OCI-LY3 (cell line): ENCODE data around the gene PAFAH1B2.

ENCODE experiments used
- H2AFZ ChIP-seq: fragments of 200-600, 300-600 bp; shearing (Covaris generic); 2 replicates; pipeline ENCODE4 v1.6.0; 2014; ENCODE audit warnings: antibody characterized with exemption, low read depth, low read length
- H3K27ac ChIP-seq: fragments of 200-600, 300-600 bp; sonication (generic); 2 replicates; pipeline ENCODE4 v1.5.1; 2014; ENCODE audit warnings: mild to moderate bottlenecking, low read length, moderate library complexity, mixed read lengths
- H3K27me3 ChIP-seq: fragments of 200-600, 300-600 bp; sonication (generic); 2 replicates; pipeline ENCODE4 v1.6.1; 2014; ENCODE audit warnings: low read depth, low read length, mixed read lengths
- H3K36me3 ChIP-seq: fragments of 200-600, 300-600 bp; sonication (generic); replicated peaks from 2 replicates; pipeline ENCODE3; 2014; ENCODE audit warnings: low read depth, low read length, mixed read lengths
- H3K4me1 ChIP-seq: fragments of 300-600, 200-600 bp; sonication (generic); 2 replicates; pipeline ENCODE4 v1.6.1; 2014; ENCODE audit warnings: low read length, mixed read lengths
- H3K4me2 ChIP-seq: fragments of 200-600, 300-600 bp; sonication (generic); 2 replicates; pipeline ENCODE4 v1.6.1; 2014; ENCODE audit warnings: low read length, mixed read lengths
- H3K4me3 ChIP-seq: fragments of 300-600, 200-600 bp; sonication (generic); 2 replicates; pipeline ENCODE4 v1.5.1; 2014; ENCODE audit warnings: antibody characterized with exemption, mild to moderate bottlenecking, low read length, moderate library complexity
- H3K79me2 ChIP-seq: fragments of 300-600, 200-600 bp; shearing (Covaris generic); 2 replicates; pipeline ENCODE4 v1.6.1; 2014; ENCODE audit warnings: mild to moderate bottlenecking, low read length, mixed read lengths
- H3K9ac ChIP-seq: fragments of 300-600, 200-600 bp; shearing (Covaris generic); 2 replicates; pipeline ENCODE4 v1.6.0; 2014; ENCODE audit warnings: mild to moderate bottlenecking, low read length, moderate library complexity
- H3K9me3 ChIP-seq: fragments of 200-600, 300-600 bp; shearing (Covaris generic); 2 replicates; pipeline ENCODE4 v1.6.1; 2014; ENCODE audit warnings: low read length, mixed read lengths; ENCODE audit not compliant: insufficient read depth
- H4K20me1 ChIP-seq: fragments of 200-600, 300-600 bp; sonication (generic); 2 replicates; pipeline ENCODE4 v1.6.1; 2016; ENCODE audit warnings: low read length, mixed read lengths; ENCODE audit not compliant: insufficient read depth
- EZH2phosphoT487 ChIP-seq: fragments of 200-600 bp; shearing (Covaris generic); IDR thresholded peaks from 2 replicates; pipeline ENCODE4 v1.6.1; 2018; ENCODE audit warnings: antibody characterized with exemption, mixed run types, low read depth
- TF ChIP-seq, protein P1 (sequence below): fragments of 200-600, 300-600 bp; sonication (generic); IDR thresholded peaks from 2 replicates; pipeline ENCODE4 v1.5.1; 2014; ENCODE audit warnings: antibody characterized with exemption, low read length, low read depth

Gene PAFAH1B2

DNA sequence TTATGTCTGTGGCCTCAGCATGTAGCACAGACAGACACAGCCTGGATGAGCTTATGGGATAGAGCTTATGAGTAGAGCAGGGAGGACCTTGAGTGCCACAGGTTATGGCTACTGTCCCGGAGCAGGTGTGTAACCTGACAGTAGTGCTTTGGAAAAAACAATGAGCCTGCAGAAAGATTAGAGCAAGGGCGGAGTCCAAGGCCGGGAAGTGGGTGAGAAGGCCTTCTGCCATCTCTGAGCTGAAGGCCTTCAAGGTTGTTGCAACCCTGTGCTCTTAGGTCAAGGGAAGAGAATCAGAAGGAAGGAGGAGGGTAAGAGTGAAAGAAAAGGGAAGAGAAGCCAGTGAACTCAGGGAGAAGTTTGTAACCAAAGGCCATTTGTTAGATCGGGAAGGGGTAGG is 51.2 kb downstream of the PAFAH1B2 start:
- Histone ChIP-seq H3K4me2 (no peak overlapping the region), H3K27me3 (no peaks in the 10 kb centered on the region), H3K4me1 (peaks cover 5% of the 10 kb centered on the region), H3K79me2 (no peaks in the 10 kb centered on the region), H4K20me1 (no peaks in the 10 kb centered on the region), H3K36me3 (peaks cover 13% of the 10 kb centered on the region), H3K9ac (no peak overlapping the region), H3K9me3 (no peaks in the 10 kb centered on the region), H3K4me3 (no peak overlapping the region), H3K27ac (no peak overlapping the region), H2AFZ (no peak overlapping the region)
- TF ChIP-seq EZH2phosphoT487: no peak

DNA sequence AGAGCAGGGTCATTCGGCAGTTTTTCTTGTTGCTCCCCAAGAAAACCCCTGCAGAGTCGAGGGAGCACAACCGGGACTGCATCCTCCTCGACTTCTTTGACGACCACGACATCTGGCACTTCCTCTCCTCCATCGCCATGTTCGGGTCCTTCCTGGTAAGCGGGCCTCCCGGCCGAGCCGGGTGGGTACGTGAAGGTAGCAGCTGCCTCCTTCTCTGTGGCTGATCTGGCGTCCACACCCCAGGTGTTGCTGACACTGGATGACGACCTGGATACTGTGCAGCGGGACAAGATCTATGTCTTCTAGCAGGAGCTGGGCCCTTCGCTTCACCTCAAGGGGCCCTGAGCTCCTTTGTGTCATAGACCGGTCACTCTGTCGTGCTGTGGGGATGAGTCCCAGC is 51.7 kb downstream of the PAFAH1B2 start:
- H3K4me1 ChIP-seq: no peaks in the 10 kb centered on the region
- H3K4me2 ChIP-seq: no peak overlapping the region
- H3K4me3 ChIP-seq: no peak overlapping the region
- peaks cover 13% of the 10 kb centered on the region for H3K36me3 ChIP-seq
- no peak overlapping the region for H3K27ac ChIP-seq
- no peak for TF ChIP-seq EZH2phosphoT487
- TF ChIP-seq, protein P1, sequence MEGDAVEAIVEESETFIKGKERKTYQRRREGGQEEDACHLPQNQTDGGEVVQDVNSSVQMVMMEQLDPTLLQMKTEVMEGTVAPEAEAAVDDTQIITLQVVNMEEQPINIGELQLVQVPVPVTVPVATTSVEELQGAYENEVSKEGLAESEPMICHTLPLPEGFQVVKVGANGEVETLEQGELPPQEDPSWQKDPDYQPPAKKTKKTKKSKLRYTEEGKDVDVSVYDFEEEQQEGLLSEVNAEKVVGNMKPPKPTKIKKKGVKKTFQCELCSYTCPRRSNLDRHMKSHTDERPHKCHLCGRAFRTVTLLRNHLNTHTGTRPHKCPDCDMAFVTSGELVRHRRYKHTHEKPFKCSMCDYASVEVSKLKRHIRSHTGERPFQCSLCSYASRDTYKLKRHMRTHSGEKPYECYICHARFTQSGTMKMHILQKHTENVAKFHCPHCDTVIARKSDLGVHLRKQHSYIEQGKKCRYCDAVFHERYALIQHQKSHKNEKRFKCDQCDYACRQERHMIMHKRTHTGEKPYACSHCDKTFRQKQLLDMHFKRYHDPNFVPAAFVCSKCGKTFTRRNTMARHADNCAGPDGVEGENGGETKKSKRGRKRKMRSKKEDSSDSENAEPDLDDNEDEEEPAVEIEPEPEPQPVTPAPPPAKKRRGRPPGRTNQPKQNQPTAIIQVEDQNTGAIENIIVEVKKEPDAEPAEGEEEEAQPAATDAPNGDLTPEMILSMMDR: no peak
- no peaks in the 10 kb centered on the region for H3K27me3 ChIP-seq
- H3K79me2 ChIP-seq: no peaks in the 10 kb centered on the region
- no peaks in the 10 kb centered on the region for H4K20me1 ChIP-seq
- no peak overlapping the region for H3K9ac ChIP-seq
- no peak overlapping the region for H2AFZ ChIP-seq
- H3K9me3 ChIP-seq: no peaks in the 10 kb centered on the region

DNA sequence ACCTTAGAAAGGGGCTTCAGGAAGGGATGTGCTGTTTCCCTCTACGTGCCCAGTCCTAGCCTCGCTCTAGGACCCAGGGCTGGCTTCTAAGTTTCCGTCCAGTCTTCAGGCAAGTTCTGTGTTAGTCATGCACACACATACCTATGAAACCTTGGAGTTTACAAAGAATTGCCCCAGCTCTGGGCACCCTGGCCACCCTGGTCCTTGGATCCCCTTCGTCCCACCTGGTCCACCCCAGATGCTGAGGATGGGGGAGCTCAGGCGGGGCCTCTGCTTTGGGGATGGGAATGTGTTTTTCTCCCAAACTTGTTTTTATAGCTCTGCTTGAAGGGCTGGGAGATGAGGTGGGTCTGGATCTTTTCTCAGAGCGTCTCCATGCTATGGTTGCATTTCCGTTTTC is 52.9 kb downstream of the PAFAH1B2 start:
- Histone ChIP-seq H4K20me1 (no peaks in the 10 kb centered on the region), H3K4me3 (no peak overlapping the region), H3K27me3 (no peaks in the 10 kb centered on the region), H2AFZ (no peak overlapping the region), H3K27ac (no peak overlapping the region), H3K9me3 (no peaks in the 10 kb centered on the region), H3K9ac (no peak overlapping the region), H3K36me3 (peaks cover 10% of the 10 kb centered on the region), H3K4me1 (no peaks in the 10 kb centered on the region), H3K4me2 (no peak overlapping the region), H3K79me2 (no peaks in the 10 kb centered on the region)
- no peak for TF ChIP-seq EZH2phosphoT487
- TF ChIP-seq, protein P1: no peak

DNA sequence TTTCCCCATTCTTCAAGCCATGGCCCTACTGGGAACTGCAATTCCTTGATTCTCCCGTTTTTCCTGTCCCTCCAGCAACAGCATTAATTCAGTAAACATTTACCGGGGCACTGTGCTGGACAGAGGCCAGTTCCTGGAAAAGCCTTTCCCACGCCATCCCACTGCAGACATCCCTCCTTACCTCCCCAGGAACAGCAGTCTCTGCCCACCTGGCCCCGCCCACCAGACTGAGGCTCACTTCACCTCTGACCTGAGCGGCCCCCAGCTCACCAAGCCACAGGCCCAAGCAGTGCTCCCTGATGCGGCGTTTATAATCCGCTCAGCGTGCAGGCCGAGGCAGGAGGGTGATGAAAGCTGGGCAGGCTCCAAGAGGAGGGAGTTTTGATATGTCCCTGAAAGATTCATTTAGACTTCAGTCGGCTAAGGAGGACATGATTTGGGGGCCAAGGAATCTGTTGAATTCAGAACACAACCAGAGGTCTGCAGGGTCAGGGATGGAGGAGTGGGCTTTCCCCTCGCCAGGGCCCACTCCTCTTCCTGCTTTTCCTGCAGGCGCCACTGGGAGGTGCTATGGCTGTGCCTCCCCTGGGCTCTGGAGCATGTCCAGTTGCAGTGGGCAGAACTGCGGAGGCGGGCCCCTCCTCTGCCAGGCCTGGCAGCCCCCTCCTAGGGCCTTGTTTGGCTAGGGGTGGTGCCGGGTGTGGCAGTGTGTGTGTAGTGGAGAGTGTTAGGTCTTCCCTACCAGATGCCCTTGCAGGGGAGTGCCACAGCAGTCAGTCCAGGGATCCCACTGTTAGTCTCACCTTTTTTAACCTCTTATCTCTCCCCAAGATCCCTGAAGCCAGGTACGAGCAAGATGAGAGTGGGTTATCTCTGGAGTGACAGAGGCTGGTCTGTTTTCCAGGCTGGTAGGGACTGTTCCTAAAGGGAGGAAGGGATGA is 53.7 kb downstream of the PAFAH1B2 start:
- H3K79me2 ChIP-seq: no peaks in the 10 kb centered on the region
- H2AFZ ChIP-seq: no peak overlapping the region
- no peaks in the 10 kb centered on the region for H3K9me3 ChIP-seq
- no peak overlapping the region for H3K4me2 ChIP-seq
- no peak overlapping the region for H3K4me3 ChIP-seq
- H3K9ac ChIP-seq: no peak overlapping the region
- no peaks in the 10 kb centered on the region for H3K4me1 ChIP-seq
- no peak overlapping the region for H3K27ac ChIP-seq
- peaks cover 7% of the 10 kb centered on the region for H3K36me3 ChIP-seq
- H4K20me1 ChIP-seq: no peaks in the 10 kb centered on the region
- H3K27me3 ChIP-seq: no peaks in the 10 kb centered on the region
- no peak for TF ChIP-seq EZH2phosphoT487
- TF ChIP-seq, protein P1: peak; percentile 44
